ENCODE data around the gene ZC3H13. TPM values are rescaled to one million over a fixed set of nuclear protein-coding genes. Genes with fewer than 3 reads are reported as not detected.

Gene ZC3H13
- total RNA-seq, 4 donors from 2014 or later = 33.6 to 47.8 (median 36.4) TPM

GRCh38 chr13:46097663-46098062 lies 45.1 kb upstream of the ZC3H13 start:
- TF ChIP-seq EP300 (IDR thresholded peaks at IDR 0.05) (no peak), POLR2AphosphoS5 (IDR thresholded peaks at IDR 0.05) (no peak), POLR2A (IDR thresholded peaks at IDR 0.05; ENCODE audit: low read depth) (no peak), CTCF (IDR thresholded peaks at IDR 0.05) (no peak)
- H3K9me3 ChIP-seq = no peaks in the 10 kb centered on the region
- 93% methylated on average over 3 of the region's 4 CpGs for WGBS
- H3K4me1 ChIP-seq = peaks cover 0 to 4% (median 0%) of the 10 kb centered on the region in 4 donors
- DNase-seq (ENCODE audit: extremely low spot score) = no peak
- intact Hi-C loops (cut with DNase I) = no loop called here
- H3K36me3 ChIP-seq = no peaks in the 10 kb centered on the region
- H3K27me3 ChIP-seq = no peaks in the 10 kb centered on the region
- H3K27ac ChIP-seq (replicated peaks in 1 of 4) = no peak overlapping the region
- H3K4me3 ChIP-seq = no peak overlapping the region

DNA sequence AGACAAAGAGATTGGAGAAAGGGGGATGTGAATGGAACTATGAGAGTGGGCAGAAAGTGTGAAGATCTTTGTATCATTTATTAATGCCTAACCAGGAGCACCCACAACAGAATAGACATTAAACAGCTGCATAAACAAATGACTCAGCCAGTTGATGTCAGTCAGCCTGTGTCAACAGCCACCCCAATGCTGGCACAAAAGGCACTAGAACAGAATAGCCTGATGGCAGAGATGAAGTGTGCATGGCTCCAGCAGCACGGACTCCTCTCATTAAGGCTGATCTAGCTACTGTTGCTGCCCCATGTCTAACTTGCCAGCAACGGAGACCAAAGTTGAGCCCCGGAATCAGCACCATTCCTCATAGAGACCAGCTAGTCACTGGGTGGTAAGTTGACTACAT lies 44.5 kb upstream of the ZC3H13 start:
- no peak overlapping the region for H3K27ac ChIP-seq (replicated peaks in 1 of 4)
- H3K36me3 ChIP-seq = no peaks in the 10 kb centered on the region
- DNase-seq (ENCODE audit: extremely low spot score) = no peak
- intact Hi-C loops (cut with DNase I) = no loop called here
- WGBS = 74% methylated on average over 3 of the region's 3 CpGs
- no peak overlapping the region for H3K4me3 ChIP-seq
- H3K27me3 ChIP-seq = no peaks in the 10 kb centered on the region
- H3K4me1 ChIP-seq = peaks cover 0 to 4% (median 0%) of the 10 kb centered on the region in 4 donors
- H3K9me3 ChIP-seq = no peaks in the 10 kb centered on the region
- no peak for TF ChIP-seq EP300 (IDR thresholded peaks at IDR 0.05)
- no peak for TF ChIP-seq CTCF (IDR thresholded peaks at IDR 0.05)
- no peak for TF ChIP-seq POLR2AphosphoS5 (IDR thresholded peaks at IDR 0.05)

DNA sequence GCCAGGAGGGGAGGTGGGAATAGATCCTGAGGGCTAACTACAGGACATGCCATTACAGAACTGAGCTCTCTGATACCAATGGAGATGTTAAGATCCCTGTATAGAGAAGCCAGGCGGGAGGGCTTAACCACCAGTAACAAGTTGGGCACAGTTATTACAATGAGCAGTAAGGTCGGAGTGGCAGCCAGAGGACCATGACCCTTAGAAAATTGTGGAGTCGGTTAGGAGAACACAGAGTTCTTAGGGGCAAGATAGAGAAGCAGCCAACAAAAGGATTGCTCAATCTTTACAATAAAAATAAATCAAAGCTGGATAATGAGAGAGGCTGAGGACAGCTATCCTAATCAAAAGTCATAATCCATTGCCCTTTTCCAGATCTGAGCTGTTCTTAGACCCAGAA lies 41.9 kb upstream of the ZC3H13 start:
- no peak for TF ChIP-seq POLR2AphosphoS5 (IDR thresholded peaks at IDR 0.05)
- TF ChIP-seq EP300 (IDR thresholded peaks at IDR 0.05) = no peak
- no peak for TF ChIP-seq POLR2A (IDR thresholded peaks at IDR 0.05; ENCODE audit: low read depth)
- TF ChIP-seq CTCF (IDR thresholded peaks at IDR 0.05) = no peak
- no peak for DNase-seq (ENCODE audit: extremely low spot score)
- intact Hi-C loops (cut with DNase I) = no loop called here
- Histone ChIP-seq H3K36me3 (no peaks in the 10 kb centered on the region), H3K27me3 (no peaks in the 10 kb centered on the region), H3K4me1 (no peaks in the 10 kb centered on the region), H3K27ac (replicated peaks in 1 of 4) (no peak overlapping the region), H3K4me3 (no peak overlapping the region), H3K9me3 (no peaks in the 10 kb centered on the region)
- 98% methylated on average over 3 of the region's 3 CpGs for WGBS

DNA sequence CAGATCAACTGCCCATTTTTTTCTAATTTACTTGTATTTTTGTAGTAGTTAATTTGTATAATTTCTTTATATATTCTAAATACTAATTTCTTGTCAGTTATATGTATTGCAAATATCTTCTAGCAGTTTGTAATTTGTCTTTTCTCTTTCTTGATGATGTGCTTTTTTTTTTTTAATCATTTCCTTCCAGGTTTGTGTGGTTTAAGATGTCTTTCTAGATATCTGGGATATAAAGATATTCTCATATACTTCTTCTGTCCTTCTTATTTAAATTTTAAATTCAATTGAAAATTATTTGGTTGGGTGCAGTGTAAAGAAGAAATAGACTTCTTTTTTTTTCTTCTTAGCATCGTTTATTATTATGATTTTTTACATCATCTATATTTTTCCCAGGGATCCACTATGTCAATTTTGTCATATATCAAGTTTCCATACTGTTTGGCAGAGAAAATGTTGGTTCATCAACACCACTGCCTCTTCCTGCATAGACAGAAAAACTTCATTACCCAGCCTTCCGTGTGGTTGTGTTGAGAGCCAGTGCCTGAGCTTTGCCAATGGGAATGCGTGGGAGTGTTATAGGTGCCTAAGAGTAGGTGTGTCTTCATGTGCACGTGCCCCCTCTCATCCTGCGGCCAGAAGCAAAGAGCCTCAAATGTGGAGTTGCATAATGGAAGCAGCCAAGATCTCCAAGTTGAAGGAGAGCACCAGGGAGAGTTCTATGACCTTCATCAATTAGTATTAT lies 36.4 kb upstream of the ZC3H13 start:
- peaks cover 0 to 12% (median 0%) of the 10 kb centered on the region in 4 donors for H3K27me3 ChIP-seq
- no peaks in the 10 kb centered on the region for H3K9me3 ChIP-seq
- WGBS = 75% methylated on average over 5 of the region's 5 CpGs
- no peaks in the 10 kb centered on the region for H3K4me1 ChIP-seq
- H3K4me3 ChIP-seq = no peak overlapping the region
- H3K36me3 ChIP-seq = no peaks in the 10 kb centered on the region
- TF ChIP-seq EP300 (IDR thresholded peaks at IDR 0.05) (no peak), POLR2AphosphoS5 (IDR thresholded peaks at IDR 0.05) (no peak), POLR2A (IDR thresholded peaks at IDR 0.05; ENCODE audit: low read depth) (no peak), CTCF (IDR thresholded peaks at IDR 0.05) (no peak)
- DNase-seq (ENCODE audit: extremely low spot score) = no peak
- H3K27ac ChIP-seq (replicated peaks in 1 of 4) = no peak overlapping the region
- intact Hi-C loops (cut with DNase I) = no loop called here

DNA sequence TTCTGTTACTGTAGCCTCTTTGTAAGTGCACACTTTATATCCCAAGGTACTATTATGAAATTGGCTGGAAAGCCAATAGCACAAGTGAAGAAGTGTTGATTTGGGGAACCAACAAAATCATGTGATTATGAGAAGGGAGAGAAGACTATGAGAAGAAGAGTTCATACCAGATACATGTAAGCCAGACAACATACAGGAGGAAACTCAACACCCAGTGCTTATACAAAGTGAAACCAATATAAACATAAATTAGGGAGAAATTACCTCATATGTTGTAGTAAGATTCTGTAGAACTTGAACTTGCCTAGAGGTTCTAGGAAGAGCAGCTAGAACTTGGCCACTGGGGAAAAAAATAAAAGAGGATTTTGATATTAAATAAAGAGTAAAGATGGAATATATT lies 34.9 kb upstream of the ZC3H13 start:
- H3K36me3 ChIP-seq = no peaks in the 10 kb centered on the region
- no peak overlapping the region for H3K27ac ChIP-seq (replicated peaks in 1 of 4)
- H3K4me1 ChIP-seq = no peaks in the 10 kb centered on the region
- H3K4me3 ChIP-seq = no peak overlapping the region
- no peaks in the 10 kb centered on the region for H3K9me3 ChIP-seq
- intact Hi-C loops (cut with DNase I) = no loop called here
- TF ChIP-seq POLR2AphosphoS5 (IDR thresholded peaks at IDR 0.05) = no peak
- TF ChIP-seq EP300 (IDR thresholded peaks at IDR 0.05) = no peak
- no peak for TF ChIP-seq CTCF (IDR thresholded peaks at IDR 0.05)
- TF ChIP-seq POLR2A (IDR thresholded peaks at IDR 0.05; ENCODE audit: low read depth) = no peak
- H3K27me3 ChIP-seq = peaks cover 0 to 12% (median 0%) of the 10 kb centered on the region in 4 donors
- DNase-seq (ENCODE audit: extremely low spot score) = no peak

Data from esophagus muscularis mucosa (tissue), 4 donors.